ENCODE measurements around the gene TRPM8. TPM values are rescaled to one million over a fixed set of nuclear protein-coding genes. Genes with fewer than 3 reads are reported as not detected.
"Not testable (repeated sequence)": the region's sequence is repeated elsewhere in the genome, so short reads cannot be mapped to it uniquely, and the experiment has no call there.

Gene TRPM8
- total RNA-seq, 1 donor from 2014 or later = not detected

- DNase-seq = no peak
- intact Hi-C loops (cut with micrococcal nuclease) = no loop called here
- no peak for ATAC-seq
Measured at GRCh38 chr2:233968556-233968955, 51.4 kb downstream of the TRPM8 start.

GRCh38 chr2:233972460-233972859, 55.3 kb downstream of the TRPM8 start:
- DNase-seq; ATAC-seq; intact Hi-C loops (cut with micrococcal nuclease): not testable (repeated sequence)

- intact Hi-C loops (cut with micrococcal nuclease) = no loop called here
- ATAC-seq (peak; percentile 67), DNase-seq (peak; percentile 47)
Measured at GRCh38 chr2:233972941-233973575, 55.9 kb downstream of the TRPM8 start.

- no peak for DNase-seq
- peak; percentile 36 for ATAC-seq
- intact Hi-C loops (cut with micrococcal nuclease) = no loop called here
Measured at GRCh38 chr2:233973786-233974185, 56.6 kb downstream of the TRPM8 start.

GRCh38 chr2:233974530-233975071, 57.4 kb downstream of the TRPM8 start:
- peak; percentile 44 for DNase-seq
- peak; percentile 88 for ATAC-seq
- intact Hi-C loops (cut with micrococcal nuclease) = no loop called here

GRCh38 chr2:233976087-233976486, 58.9 kb downstream of the TRPM8 start:
- ATAC-seq = no peak
- no peak for DNase-seq
- intact Hi-C loops (cut with micrococcal nuclease) = no loop called here

- ATAC-seq (no peak), DNase-seq (no peak)
- intact Hi-C loops (cut with micrococcal nuclease) = no loop called here
Measured at GRCh38 chr2:233976690-233977294, 59.6 kb downstream of the TRPM8 start.

GRCh38 chr2:233977296-233977837, 60.2 kb downstream of the TRPM8 start:
- no peak for DNase-seq
- intact Hi-C loops (cut with micrococcal nuclease) = no loop called here
- no peak for ATAC-seq

- intact Hi-C loops (cut with micrococcal nuclease) = no loop called here
- no peak for ATAC-seq
- DNase-seq = no peak
Measured at GRCh38 chr2:233979748-233980147, 62.6 kb downstream of the TRPM8 start.

- ATAC-seq (no peak), DNase-seq (no peak)
- intact Hi-C loops (cut with micrococcal nuclease) = no loop called here
Measured at GRCh38 chr2:233980955-233981561, 63.9 kb downstream of the TRPM8 start.

- DNase-seq (no peak), ATAC-seq (no peak)
- intact Hi-C loops (cut with micrococcal nuclease) = no loop called here
Measured at GRCh38 chr2:233981574-233982420, 64.6 kb downstream of the TRPM8 start.

- no peak for DNase-seq
- no peak for ATAC-seq
- intact Hi-C loops (cut with micrococcal nuclease) = no loop called here
Measured at GRCh38 chr2:233982421-233983121, 65.4 kb downstream of the TRPM8 start.

GRCh38 chr2:233983445-233983844, 66.3 kb downstream of the TRPM8 start:
- ATAC-seq (no peak), DNase-seq (no peak)
- intact Hi-C loops (cut with micrococcal nuclease) = no loop called here

GRCh38 chr2:233988581-233988980, 71.4 kb downstream of the TRPM8 start:
- intact Hi-C loops (cut with micrococcal nuclease) = no loop called here
- no peak for ATAC-seq
- no peak for DNase-seq

- DNase-seq = no peak
- no peak for ATAC-seq
- intact Hi-C loops (cut with micrococcal nuclease) = no loop called here
Measured at GRCh38 chr2:233989221-233989858, 72.2 kb downstream of the TRPM8 start.

GRCh38 chr2:233990261-233990798, 73.2 kb downstream of the TRPM8 start:
- intact Hi-C loops (cut with micrococcal nuclease) = no loop called here
- DNase-seq (no peak), ATAC-seq (no peak)

GRCh38 chr2:233991196-233991595, 74.0 kb downstream of the TRPM8 start:
- ATAC-seq (no peak), DNase-seq (no peak)
- intact Hi-C loops (cut with micrococcal nuclease) = no loop called here
